OCI-LY1 (cell line): Measurements from ENCODE around the gene GNB5.
A peak's percentile ranks its signal among the peaks of the same experiment; 100 is the strongest.

Source experiments
- H2AFZ ChIP-seq: fragments of 200-600 bp; sonication (generic), shearing (Covaris generic); 2 replicates; pipeline ENCODE4 v1.6.0; 2014; ENCODE audit warnings: antibody characterized with exemption, mild to moderate bottlenecking, low read length
- H3F3A ChIP-seq: fragments of 200-600 bp; sonication (generic), shearing (Covaris generic); 2 replicates; pipeline ENCODE4 v1.6.0; 2014; ENCODE audit warnings: mild to moderate bottlenecking, antibody characterized with exemption, low read length, moderate library complexity; ENCODE audit not compliant: insufficient read depth
- H3K27ac ChIP-seq: fragments of 200-600 bp; sonication (generic); 2 replicates; pipeline ENCODE4 v1.5.1; 2014; ENCODE audit warnings: low read length, mixed run types, mild to moderate bottlenecking, low read depth; ENCODE audit not compliant: poor library complexity, severe bottlenecking
- H3K27me3 ChIP-seq: fragments of 200-600 bp; sonication (generic); 2 replicates; pipeline ENCODE4 v1.6.0; 2014; ENCODE audit warnings: antibody characterized with exemption, mild to moderate bottlenecking, low read length, moderate library complexity; ENCODE audit not compliant: insufficient read depth
- H3K36me3 ChIP-seq: fragments of 200-600 bp; sonication (generic); 2 replicates; pipeline ENCODE4 v1.6.1; 2014; ENCODE audit warnings: mild to moderate bottlenecking, antibody characterized with exemption, low read length, moderate library complexity, mixed read lengths; ENCODE audit not compliant: insufficient read depth
- H3K4me1 ChIP-seq: fragments of 200-600 bp; sonication (generic); 2 replicates; pipeline ENCODE4 v1.5.1; 2014; ENCODE audit warnings: mild to moderate bottlenecking, low read length, moderate library complexity; ENCODE audit not compliant: insufficient read depth, severe bottlenecking
- H3K4me2 ChIP-seq: fragments of 200-600 bp; sonication (generic), shearing (Covaris generic); 2 replicates; pipeline ENCODE4 v1.6.1; 2014; ENCODE audit warnings: low read length
- H3K4me3 ChIP-seq: fragments of 200-600 bp; sonication (generic); 2 replicates; pipeline ENCODE4 v1.5.1; 2014; ENCODE audit warnings: low read length, low read depth, mild to moderate bottlenecking, mixed read lengths; ENCODE audit not compliant: poor library complexity, severe bottlenecking
- H3K79me2 ChIP-seq: fragments of 200-600 bp; shearing (Covaris generic); 2 replicates; pipeline ENCODE4 v1.6.1; 2016; ENCODE audit warnings: mixed run types, low read length, mixed read lengths; ENCODE audit not compliant: insufficient read depth
- H3K9ac ChIP-seq: fragments of 200-600 bp; sonication (generic), shearing (Covaris generic); 2 replicates; pipeline ENCODE4 v1.6.1; 2014; ENCODE audit warnings: mild to moderate bottlenecking, low read length, mixed read lengths
- H3K9me2 ChIP-seq: fragments of 200-600 bp; sonication (generic), shearing (Covaris generic); 2 replicates; pipeline ENCODE4 v1.6.1; 2014; ENCODE audit warnings: low read depth, mild to moderate bottlenecking, low read length, mixed read lengths
- H3K9me3 ChIP-seq: fragments of 200-600 bp; shearing (Covaris generic); 2 replicates; pipeline ENCODE4 v1.6.1; 2014; ENCODE audit warnings: low read length, mixed read lengths
- H4K20me1 ChIP-seq: fragments of 200-600 bp; sonication (generic), shearing (Covaris generic); 2 replicates; pipeline ENCODE4 v1.6.0; 2016; ENCODE audit warnings: mild to moderate bottlenecking, low read length; ENCODE audit not compliant: insufficient read depth
- EZH2 ChIP-seq: fragments of 200-600 bp; sonication (generic), shearing (Covaris generic); IDR thresholded peaks from 2 replicates; pipeline ENCODE4 v1.8.0; 2017; ENCODE audit warnings: borderline replicate concordance, mixed run types, mild to moderate bottlenecking, antibody characterized with exemption, low read length, moderate library complexity, mixed read lengths
- TF ChIP-seq, protein P1 (sequence below): fragments of 200-600 bp; sonication (generic), shearing (Covaris generic); IDR thresholded peaks from 2 replicates; pipeline ENCODE4 v1.5.1; 2017; ENCODE audit warnings: mild to moderate bottlenecking, antibody characterized with exemption, low read length, moderate library complexity, mixed read lengths

GNB5 gene

DNA sequence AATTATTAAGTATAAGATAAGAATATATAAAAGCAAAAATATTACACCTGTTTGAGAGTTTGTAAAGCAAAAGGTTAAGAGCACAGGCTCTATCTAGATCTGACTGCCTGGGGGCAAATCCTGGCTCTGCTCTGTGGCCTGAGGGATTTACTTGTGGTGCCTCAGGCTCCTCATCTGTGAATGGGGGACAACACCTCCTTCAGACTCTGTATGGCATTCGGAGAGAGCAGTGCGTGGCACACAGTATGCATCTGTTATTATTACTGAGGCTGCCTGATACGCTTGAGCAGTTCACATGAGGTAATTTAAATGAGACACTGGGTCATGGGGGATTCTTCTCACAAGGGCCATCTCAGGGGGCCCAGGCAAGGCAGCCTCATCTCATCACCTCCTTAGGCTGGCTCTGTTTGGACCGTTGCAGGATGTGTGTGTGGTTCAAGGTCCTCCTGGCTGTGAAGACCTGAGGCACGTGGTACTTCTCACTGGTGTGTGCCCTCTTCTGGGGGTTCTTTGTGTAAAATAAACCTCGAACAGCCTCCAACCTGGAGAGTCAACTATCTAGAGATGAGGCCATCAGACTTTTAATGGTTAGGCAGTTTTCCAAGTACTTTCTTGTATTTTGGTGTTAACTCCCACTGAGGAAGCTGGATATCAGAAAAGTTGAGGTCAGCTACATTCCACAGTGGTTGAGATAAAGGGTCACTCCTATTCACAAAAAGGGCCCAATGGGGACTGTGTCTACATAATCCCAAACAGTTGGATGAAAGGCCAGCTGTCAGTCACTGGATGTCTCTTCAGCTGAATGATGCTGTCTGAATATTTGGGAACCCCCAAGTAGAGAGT, 9.0 kb downstream of the GNB5 start:
- no peaks in the 10 kb centered on the region for H3K9me3 ChIP-seq
- no peak overlapping the region; the same call in 1 of the 2 replicates for H3K9ac ChIP-seq
- H4K20me1 ChIP-seq: no peaks in the 10 kb centered on the region
- H3K4me2 ChIP-seq: peak overlapping the region; percentile 9; the same call in 1 of the 2 replicates
- H3K4me3 ChIP-seq: no peak overlapping the region
- H3F3A ChIP-seq: peaks cover 3% of the 10 kb centered on the region; the same call in 1 of the 2 replicates
- H3K27me3 ChIP-seq: no peaks in the 10 kb centered on the region
- H3K9me2 ChIP-seq: no peaks in the 10 kb centered on the region
- no peak overlapping the region for H2AFZ ChIP-seq
- H3K27ac ChIP-seq: peak overlapping the region; percentile 92
- peaks cover 18% of the 10 kb centered on the region for H3K79me2 ChIP-seq
- H3K4me1 ChIP-seq: peaks cover 51% of the 10 kb centered on the region
- H3K36me3 ChIP-seq: no peaks in the 10 kb centered on the region
- TF ChIP-seq, protein P1, sequence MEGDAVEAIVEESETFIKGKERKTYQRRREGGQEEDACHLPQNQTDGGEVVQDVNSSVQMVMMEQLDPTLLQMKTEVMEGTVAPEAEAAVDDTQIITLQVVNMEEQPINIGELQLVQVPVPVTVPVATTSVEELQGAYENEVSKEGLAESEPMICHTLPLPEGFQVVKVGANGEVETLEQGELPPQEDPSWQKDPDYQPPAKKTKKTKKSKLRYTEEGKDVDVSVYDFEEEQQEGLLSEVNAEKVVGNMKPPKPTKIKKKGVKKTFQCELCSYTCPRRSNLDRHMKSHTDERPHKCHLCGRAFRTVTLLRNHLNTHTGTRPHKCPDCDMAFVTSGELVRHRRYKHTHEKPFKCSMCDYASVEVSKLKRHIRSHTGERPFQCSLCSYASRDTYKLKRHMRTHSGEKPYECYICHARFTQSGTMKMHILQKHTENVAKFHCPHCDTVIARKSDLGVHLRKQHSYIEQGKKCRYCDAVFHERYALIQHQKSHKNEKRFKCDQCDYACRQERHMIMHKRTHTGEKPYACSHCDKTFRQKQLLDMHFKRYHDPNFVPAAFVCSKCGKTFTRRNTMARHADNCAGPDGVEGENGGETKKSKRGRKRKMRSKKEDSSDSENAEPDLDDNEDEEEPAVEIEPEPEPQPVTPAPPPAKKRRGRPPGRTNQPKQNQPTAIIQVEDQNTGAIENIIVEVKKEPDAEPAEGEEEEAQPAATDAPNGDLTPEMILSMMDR: peak; percentile 22; the same call in 1 of the 2 replicates
- no peak for TF ChIP-seq EZH2

DNA sequence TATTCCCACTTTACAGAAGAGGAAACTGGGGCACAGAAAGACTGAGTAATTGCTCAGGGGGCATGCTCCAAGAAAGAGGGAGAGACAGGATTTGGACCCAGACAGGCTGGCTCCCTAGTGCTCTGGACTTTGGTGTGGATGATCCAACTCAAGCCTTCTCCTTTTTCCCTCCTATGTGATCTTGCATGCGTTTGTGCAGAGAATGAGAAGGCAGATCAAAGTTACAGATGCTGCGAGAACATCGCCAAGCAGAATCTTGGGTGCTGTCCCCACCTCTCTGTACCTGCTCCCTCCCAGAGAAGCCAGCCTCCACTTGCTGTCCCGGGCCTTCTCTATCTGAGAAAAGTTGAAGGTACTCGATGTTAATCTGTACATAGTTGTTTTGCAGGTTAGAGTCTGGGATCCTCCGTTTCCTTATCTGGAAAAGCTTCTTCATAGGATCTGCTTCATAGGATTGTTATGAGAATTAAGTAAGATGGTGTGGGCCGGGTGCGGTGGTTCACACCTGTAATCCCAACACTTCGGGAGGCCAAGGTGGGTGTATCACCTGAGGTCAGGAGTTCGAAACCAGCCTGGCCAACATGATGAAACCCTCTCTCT, 10.2 kb downstream of the GNB5 start:
- TF ChIP-seq, protein P1: no peak
- no peak for TF ChIP-seq EZH2
- Histone ChIP-seq H2AFZ (no peak overlapping the region), H3K27me3 (no peaks in the 10 kb centered on the region), H3K36me3 (no peaks in the 10 kb centered on the region), H3K4me2 (peak overlapping the region; percentile 94), H3K9ac (peak overlapping the region; percentile 83), H4K20me1 (no peaks in the 10 kb centered on the region), H3K4me1 (peaks cover 51% of the 10 kb centered on the region), H3K9me3 (no peaks in the 10 kb centered on the region), H3K79me2 (peaks cover 18% of the 10 kb centered on the region), H3K9me2 (no peaks in the 10 kb centered on the region), H3F3A (peaks cover 3% of the 10 kb centered on the region; the same call in 1 of the 2 replicates), H3K4me3 (peak overlapping the region; percentile 81), H3K27ac (peak overlapping the region; percentile 92)

DNA sequence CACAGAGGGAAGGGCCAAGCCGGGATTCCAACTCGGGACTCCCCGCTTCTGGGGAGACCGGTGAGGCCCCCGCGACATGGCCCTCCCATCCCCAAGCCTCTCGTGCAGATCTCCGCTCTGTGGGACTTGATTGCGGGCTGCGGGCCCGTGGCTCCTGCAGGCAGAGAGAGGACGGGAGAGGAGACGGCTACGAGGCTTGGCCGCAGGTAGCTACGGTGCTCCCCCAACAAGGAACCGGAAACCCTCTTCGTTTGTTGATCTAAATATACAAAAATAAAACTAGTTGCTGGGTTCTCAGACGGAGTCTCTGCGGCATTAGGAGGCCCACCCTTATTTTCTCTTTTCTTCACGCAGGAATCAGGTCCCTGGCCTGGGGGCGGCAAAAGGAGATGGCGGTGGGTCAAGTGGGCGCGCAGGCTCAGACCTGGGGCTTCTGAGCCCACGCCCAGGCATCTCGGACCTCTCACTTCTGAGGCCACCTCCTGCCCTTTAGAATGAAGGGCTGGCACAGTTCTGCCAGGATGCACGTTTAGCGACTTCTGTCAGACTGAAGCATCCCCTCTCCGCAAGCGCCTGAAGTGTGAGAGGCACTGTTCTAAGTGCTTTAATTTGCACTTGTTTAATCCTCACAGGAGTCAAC, 10.9 kb downstream of the GNB5 start:
- no peaks in the 10 kb centered on the region for H3K27me3 ChIP-seq
- no peaks in the 10 kb centered on the region for H3K36me3 ChIP-seq
- peak overlapping the region; percentile 83 for H3K9ac ChIP-seq
- TF ChIP-seq, protein P1: no peak
- TF ChIP-seq EZH2: no peak
- H4K20me1 ChIP-seq: no peaks in the 10 kb centered on the region
- peaks cover 51% of the 10 kb centered on the region for H3K4me1 ChIP-seq
- H3K27ac ChIP-seq: peak overlapping the region; percentile 92
- H3K4me3 ChIP-seq: peak overlapping the region; percentile 81
- no peaks in the 10 kb centered on the region for H3K9me3 ChIP-seq
- peak overlapping the region; percentile 94 for H3K4me2 ChIP-seq
- H3K9me2 ChIP-seq: no peaks in the 10 kb centered on the region
- peaks cover 18% of the 10 kb centered on the region for H3K79me2 ChIP-seq
- H3F3A ChIP-seq: peaks cover 3% of the 10 kb centered on the region; the same call in 1 of the 2 replicates
- H2AFZ ChIP-seq: no peak overlapping the region
